MCF 10A (cell line): Measurements from ENCODE around the gene PPP3R1. TPM values are rescaled to one million over a fixed set of nuclear protein-coding genes. Genes with fewer than 3 reads are reported as not detected.

ENCODE experiments used
- BruUV-seq: library from RNA; stranded (reverse); fragments of 400-500 nt; replicated peaks from 2 replicates; lab custom pipeline; 2021; lab: Mats Ljungman, UMichigan
- CTCF ChIA-PET: fragments of 300-600 bp; sonication (Branson Sonifier 250); formaldehyde crosslinking; extraction: SDS; loops from one replicate; lab custom pipeline; 2021; ENCODE audit warnings: antibody characterized with exemption, inconsistent platforms; lab: Yijun Ruan, JAX
- POLR2A ChIA-PET: fragments of 300-600, 350-650 bp; sonication (Branson Sonifier 250); formaldehyde crosslinking; extraction: SDS; loops from one replicate; lab custom pipeline; 2020; ENCODE audit warnings: antibody characterized with exemption, inconsistent platforms; lab: Yijun Ruan, JAX
- DNase-seq: peaks from one replicate; pipeline ENCODE4 v3.0.0-alpha.2; 2018; ENCODE audit not compliant: unreplicated experiment
- H3K27ac Mint-ChIP-seq: one replicate; pipeline ENCODE4 v1.8.0; 2022; ENCODE audit warnings: mild to moderate bottlenecking, low read depth, mixed read lengths; ENCODE audit not compliant: unreplicated experiment
- H3K27me3 Mint-ChIP-seq: one replicate; pipeline ENCODE4 v1.8.0; 2022; ENCODE audit warnings: mixed read lengths; ENCODE audit not compliant: insufficient read depth, unreplicated experiment
- H3K36me3 Mint-ChIP-seq: one replicate; pipeline ENCODE4 v1.8.0; 2022; ENCODE audit warnings: mild to moderate bottlenecking, moderate library complexity, mixed read lengths; ENCODE audit not compliant: insufficient read depth, unreplicated experiment
- H3K4me1 Mint-ChIP-seq: one replicate; pipeline ENCODE4 v1.8.0; 2022; ENCODE audit warnings: mixed read lengths; ENCODE audit not compliant: insufficient read depth, unreplicated experiment
- H3K4me3 Mint-ChIP-seq: one replicate; pipeline ENCODE4 v1.8.0; 2022; ENCODE audit warnings: mild to moderate bottlenecking, moderate library complexity, mixed read lengths; ENCODE audit not compliant: unreplicated experiment
- H3K9me3 Mint-ChIP-seq: one replicate; pipeline ENCODE4 v1.8.0; 2022; ENCODE audit warnings: mixed read lengths; ENCODE audit not compliant: unreplicated experiment
- CTCF ChIP-seq: fragments of 200-600 bp; IDR thresholded peaks from one replicate; pipeline ENCODE4 v1.8.0; 2022; ENCODE audit warnings: antibody characterized with exemption, mild to moderate bottlenecking; ENCODE audit not compliant: unreplicated experiment
- intact Hi-C: fragments of 100-400 bp; cut with micrococcal nuclease; formaldehyde crosslinking; loops from 2 replicates; pipeline ENCODE4 v1.14.1; 2022
- total RNA-seq: library from RNA; stranded (reverse); gene quantifications from 2 replicates; pipeline ENCODE4 v1.2.3, GENCODE V29; 2022

The PPP3R1 gene
- total RNA-seq, 1 experiment from 2014 or later = 54.6 TPM

DNA sequence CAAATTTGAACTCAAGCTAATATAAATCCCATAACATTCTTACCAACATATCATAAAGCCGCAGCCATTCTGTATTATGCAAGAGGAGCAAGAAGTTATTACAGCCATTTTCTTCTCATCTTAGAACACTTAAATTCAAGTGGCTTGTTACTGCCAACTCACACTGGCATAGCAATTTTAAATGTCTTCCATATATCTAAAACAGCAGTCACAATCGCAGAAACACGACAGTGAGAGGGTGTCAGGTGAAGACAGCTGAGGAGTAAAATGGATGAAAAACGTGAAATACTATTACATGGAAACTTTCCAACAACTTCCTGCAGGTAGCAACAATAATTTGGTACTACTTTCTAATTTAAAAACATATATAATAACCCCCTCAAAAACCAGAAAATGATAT, 17.9 kb downstream of the PPP3R1 start:
- H3K9me3 Mint-ChIP-seq = no peaks in the 10 kb centered on the region
- no TSS peak for BruUV-seq
- H3K36me3 Mint-ChIP-seq = no peaks in the 10 kb centered on the region
- POLR2A ChIA-PET = interaction anchor here (1.1 to 1.2 kb wide), 3 partner anchors 10 to 19 kb away, joined by 3 to 5 read pairs (median 4); no protein-coding TSS in a partner anchor
- no peak overlapping the region for H3K4me3 Mint-ChIP-seq
- CTCF ChIA-PET = interaction anchor here (0.6 to 1.8 kb wide), 3 partner anchors 9 to 53 kb away, joined by 3 to 5 read pairs (median 4); no protein-coding TSS in a partner anchor
- H3K4me1 Mint-ChIP-seq = peaks cover 46% of the 10 kb centered on the region
- intact Hi-C loops = no loop called here
- DNase-seq = no peak
- H3K27me3 Mint-ChIP-seq = no peaks in the 10 kb centered on the region
- TF ChIP-seq CTCF = no peak
- no peak overlapping the region for H3K27ac Mint-ChIP-seq

GRCh38 chr2:68231061-68231372, 21.3 kb downstream of the PPP3R1 start:
- ChIA-PET POLR2A (interaction anchor here (0.7 to 1.0 kb wide), 4 partner anchors 13 to 238 kb away, joined by 3 to 5 read pairs (median 3); no protein-coding TSS in a partner anchor), CTCF (interaction anchor here (0.6 to 1.3 kb wide), 2 partner anchors 8 to 46 kb away, joined by 3 to 4 read pairs; no protein-coding TSS in a partner anchor)
- H3K27ac Mint-ChIP-seq = peak overlapping the region; percentile 8
- no peaks in the 10 kb centered on the region for H3K27me3 Mint-ChIP-seq
- DNase-seq = no peak
- intact Hi-C loops = no loop called here
- peak overlapping the region; percentile 4 for H3K4me3 Mint-ChIP-seq
- H3K36me3 Mint-ChIP-seq = no peaks in the 10 kb centered on the region
- no peak for TF ChIP-seq CTCF
- no TSS peak for BruUV-seq
- H3K4me1 Mint-ChIP-seq = peaks cover 23% of the 10 kb centered on the region
- no peaks in the 10 kb centered on the region for H3K9me3 Mint-ChIP-seq

- BruUV-seq = no TSS peak
- H3K4me1 Mint-ChIP-seq = peaks cover 28% of the 10 kb centered on the region
- ChIA-PET CTCF (interaction anchor here (0.5 to 1.3 kb wide), 3 partner anchors 7 to 46 kb away, joined by 3 to 4 read pairs (median 4); no protein-coding TSS in a partner anchor), POLR2A (interaction anchor here (0.6 to 1.2 kb wide), 5 partner anchors 13 to 238 kb away, joined by 3 to 5 read pairs (median 3); partner anchors contain the start of gene PPP3R1)
- H3K4me3 Mint-ChIP-seq = peak overlapping the region; percentile 4
- no peaks in the 10 kb centered on the region for H3K27me3 Mint-ChIP-seq
- DNase-seq = no peak
- intact Hi-C loops = no loop called here
- no peak for TF ChIP-seq CTCF
- H3K27ac Mint-ChIP-seq = no peak overlapping the region
- no peaks in the 10 kb centered on the region for H3K36me3 Mint-ChIP-seq
- no peaks in the 10 kb centered on the region for H3K9me3 Mint-ChIP-seq
These were observed 21.9 kb downstream of the PPP3R1 start for GRCh38 chr2:68230241-68231060.

DNA sequence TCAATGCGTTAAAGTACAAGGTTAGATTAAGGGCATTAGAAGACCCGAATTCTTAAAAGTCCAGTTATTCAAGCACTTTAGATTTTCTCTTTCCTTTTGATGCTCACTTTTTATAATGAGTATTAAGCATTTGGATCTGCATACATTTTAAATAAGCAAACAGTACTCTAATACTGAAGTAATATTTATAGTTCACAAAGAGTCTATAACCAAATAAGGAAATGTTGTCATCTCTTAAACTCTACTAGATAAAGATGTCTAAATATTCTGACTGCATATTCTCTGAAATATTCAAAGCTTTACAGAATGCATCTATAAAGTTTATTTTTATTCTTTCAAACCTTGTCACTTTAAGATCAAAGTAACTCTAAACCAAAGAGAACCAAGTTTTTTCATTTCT, 25.5 kb downstream of the PPP3R1 start:
- Mint-ChIP-seq H3K4me3 (no peak overlapping the region), H3K27ac (no peak overlapping the region), H3K36me3 (no peaks in the 10 kb centered on the region), H3K4me1 (peaks cover 44% of the 10 kb centered on the region), H3K27me3 (no peaks in the 10 kb centered on the region), H3K9me3 (no peaks in the 10 kb centered on the region)
- intact Hi-C loops = no loop called here
- no peak for TF ChIP-seq CTCF
- no peak for DNase-seq
- BruUV-seq = no TSS peak
- ChIA-PET POLR2A (interaction anchor here (0.7 to 2.3 kb wide), 7 partner anchors 10 to 164 kb away, joined by 3 to 12 read pairs (median 4); partner anchors contain the start of genes C1D and PNO1), CTCF (interaction anchor here (0.6 to 1.3 kb wide), 3 partner anchors 24 to 58 kb away, joined by 3 to 4 read pairs (median 3); no protein-coding TSS in a partner anchor)
